ENCODE data around the gene CRLF3.
"Not testable (repeated sequence)": the region's sequence is repeated elsewhere in the genome, so short reads cannot be mapped to it uniquely, and the experiment has no call there.

The CRLF3 gene

GRCh38 chr17:30824356-30825145 is at the start of gene CRLF3:
TSS of gene CRLF3 (minus strand) at chr17:30824692. CDS start at chr17:30824651, 41 bp downstream.
- DNase-seq: peak; percentile 92

- DNase-seq: no peak
Measured at GRCh38 chr17:30869005-30869404, 44.5 kb upstream of the CRLF3 start.

- no peak for DNase-seq
Measured at GRCh38 chr17:30864636-30865035, 40.1 kb upstream of the CRLF3 start.

- DNase-seq: peak; percentile 3
Measured at GRCh38 chr17:30858556-30859250, 34.2 kb upstream of the CRLF3 start.

GRCh38 chr17:30854146-30854545 is 29.7 kb upstream of the CRLF3 start:
- DNase-seq: no peak

- no peak for DNase-seq
Measured at GRCh38 chr17:30848021-30848420, 23.5 kb upstream of the CRLF3 start.

- DNase-seq: no peak
Measured at GRCh38 chr17:30840771-30841170, 16.3 kb upstream of the CRLF3 start.

- DNase-seq: no peak
Measured at GRCh38 chr17:30838202-30838807, 13.8 kb upstream of the CRLF3 start.

- no peak for DNase-seq
Measured at GRCh38 chr17:30832438-30833124, 8.1 kb upstream of the CRLF3 start.

- DNase-seq: peak; percentile 91
Measured at GRCh38 chr17:30831663-30832437, 7.4 kb upstream of the CRLF3 start, which contains the start of gene ATAD5. TSS of gene ATAD5 (plus strand) at chr17:30831966. CDS start at chr17:30832348, 382 bp downstream.

GRCh38 chr17:30831257-30831656 is 6.8 kb upstream of the CRLF3 start:
- DNase-seq: peak; percentile 18

- DNase-seq: no peak
Measured at GRCh38 chr17:30829022-30829421, 4.5 kb upstream of the CRLF3 start.

GRCh38 chr17:30827082-30827481 is 2.6 kb upstream of the CRLF3 start:
- DNase-seq: no peak

GRCh38 chr17:30824002-30824355 is 513 bp downstream of the CRLF3 start:
- DNase-seq: peak; percentile 6

GRCh38 chr17:30823421-30823820 is 1.1 kb downstream of the CRLF3 start:
- no peak for DNase-seq

GRCh38 chr17:30822919-30823318 is 1.6 kb downstream of the CRLF3 start:
- not testable (repeated sequence) for DNase-seq

GRCh38 chr17:30821871-30822723 is 2.4 kb downstream of the CRLF3 start:
- DNase-seq: no peak

GRCh38 chr17:30819971-30820705 is 4.4 kb downstream of the CRLF3 start:
- DNase-seq: peak; percentile 31

GRCh38 chr17:30816165-30816564 is 8.3 kb downstream of the CRLF3 start:
- DNase-seq: no peak

GRCh38 chr17:30814860-30815259 is 9.6 kb downstream of the CRLF3 start:
- peak; percentile 12 for DNase-seq

- not testable (repeated sequence) for DNase-seq
Measured at GRCh38 chr17:30814236-30814635, 10.3 kb downstream of the CRLF3 start.
